Central memory CD4-positive, alpha-beta T cell (primary cell): ENCODE measurements around the gene NAA38.

Source experiments
- DNase-seq: peaks from one replicate; pipeline ENCODE4 v3.0.0; 2022

NAA38 gene

DNA sequence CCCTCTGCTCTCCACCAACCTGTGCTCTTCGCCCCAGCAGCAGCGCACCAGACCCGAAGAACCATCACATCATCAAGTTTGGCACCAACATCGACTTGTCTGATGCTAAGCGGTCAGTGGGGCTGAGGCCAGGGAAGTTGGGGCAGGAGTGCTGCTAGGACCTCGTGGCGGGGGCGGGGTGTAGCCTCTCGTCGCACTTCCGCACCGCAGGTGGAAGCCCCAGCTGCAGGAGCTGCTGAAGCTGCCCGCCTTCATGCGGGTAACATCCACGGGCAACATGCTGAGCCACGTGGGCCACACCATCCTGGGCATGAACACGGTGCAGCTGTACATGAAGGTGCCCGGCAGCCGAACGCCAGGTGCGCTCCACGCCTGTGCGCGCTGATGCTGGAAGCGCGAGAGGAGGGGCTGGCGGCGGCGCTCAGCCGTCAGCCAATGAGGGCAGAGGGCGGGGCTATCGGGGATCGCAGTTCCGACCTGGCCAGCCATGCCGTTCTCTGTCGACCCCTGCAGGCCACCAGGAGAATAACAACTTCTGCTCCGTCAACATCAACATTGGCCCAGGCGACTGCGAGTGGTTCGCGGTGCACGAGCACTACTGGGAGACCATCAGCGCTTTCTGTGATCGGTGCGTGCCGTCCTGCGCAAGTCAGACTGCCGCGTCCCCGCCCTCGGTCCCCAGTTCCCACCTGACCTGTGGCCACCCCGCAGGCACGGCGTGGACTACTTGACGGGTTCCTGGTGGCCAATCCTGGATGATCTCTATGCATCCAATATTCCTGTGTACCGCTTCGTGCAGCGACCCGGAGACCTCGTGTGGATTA, 5.7 kb downstream of the NAA38 start:
- peak; percentile 94 for DNase-seq

GRCh38 chr17:7850701-7851437, 6.5 kb downstream of the NAA38 start:
- no peak for DNase-seq

- no peak for DNase-seq
Measured at GRCh38 chr17:7849751-7850504, 7.4 kb downstream of the NAA38 start.

DNA sequence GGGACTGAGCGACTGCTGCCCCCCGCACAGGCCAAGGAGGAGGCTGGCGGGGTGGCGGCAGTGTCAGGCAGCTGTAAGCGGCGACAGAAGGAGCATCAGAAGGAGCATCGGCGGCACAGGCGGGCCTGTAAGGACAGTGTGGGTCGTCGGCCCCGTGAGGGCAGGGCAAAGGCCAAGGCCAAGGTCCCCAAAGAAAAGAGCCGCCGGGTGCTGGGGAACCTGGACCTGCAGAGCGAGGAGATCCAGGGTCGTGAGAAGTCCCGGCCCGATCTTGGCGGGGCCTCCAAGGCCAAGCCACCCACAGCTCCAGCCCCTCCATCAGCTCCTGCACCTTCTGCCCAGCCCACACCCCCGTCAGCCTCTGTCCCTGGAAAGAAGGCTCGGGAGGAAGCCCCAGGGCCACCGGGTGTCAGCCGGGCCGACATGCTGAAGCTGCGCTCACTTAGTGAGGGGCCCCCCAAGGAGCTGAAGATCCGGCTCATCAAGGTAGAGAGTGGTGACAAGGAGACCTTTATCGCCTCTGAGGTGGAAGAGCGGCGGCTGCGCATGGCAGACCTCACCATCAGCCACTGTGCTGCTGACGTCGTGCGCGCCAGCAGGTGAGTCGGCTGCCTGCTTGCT, 8.1 kb downstream of the NAA38 start:
- no peak for DNase-seq

DNA sequence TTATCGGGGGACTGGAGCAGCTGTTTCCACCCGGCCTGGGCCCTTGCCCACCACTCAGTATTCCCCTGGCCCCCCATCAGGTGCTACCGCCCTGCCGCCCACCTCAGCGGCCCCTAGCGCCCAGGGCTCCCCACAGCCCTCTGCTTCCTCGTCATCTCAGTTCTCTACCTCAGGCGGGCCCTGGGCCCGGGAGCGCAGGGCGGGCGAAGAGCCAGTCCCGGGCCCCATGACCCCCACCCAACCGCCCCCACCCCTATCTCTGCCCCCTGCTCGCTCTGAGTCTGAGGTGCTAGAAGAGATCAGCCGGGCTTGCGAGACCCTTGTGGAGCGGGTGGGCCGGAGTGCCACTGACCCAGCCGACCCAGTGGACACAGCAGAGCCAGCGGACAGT, 8.6 kb downstream of the NAA38 start:
- no peak for DNase-seq

DNA sequence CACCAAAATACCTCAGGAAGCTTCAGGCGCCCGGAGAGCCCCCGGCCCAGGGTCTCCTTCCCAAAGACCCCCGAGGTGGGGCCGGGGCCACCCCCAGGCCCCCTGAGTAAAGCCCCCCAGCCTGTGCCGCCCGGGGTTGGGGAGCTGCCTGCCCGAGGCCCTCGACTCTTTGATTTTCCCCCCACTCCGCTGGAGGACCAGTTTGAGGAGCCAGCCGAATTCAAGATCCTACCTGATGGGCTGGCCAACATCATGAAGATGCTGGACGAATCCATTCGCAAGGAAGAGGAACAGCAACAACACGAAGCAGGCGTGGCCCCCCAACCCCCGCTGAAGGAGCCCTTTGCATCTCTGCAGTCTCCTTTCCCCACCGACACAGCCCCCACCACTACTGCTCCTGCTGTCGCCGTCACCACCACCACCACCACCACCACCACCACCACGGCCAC, 9.2 kb downstream of the NAA38 start:
- no peak for DNase-seq

DNA sequence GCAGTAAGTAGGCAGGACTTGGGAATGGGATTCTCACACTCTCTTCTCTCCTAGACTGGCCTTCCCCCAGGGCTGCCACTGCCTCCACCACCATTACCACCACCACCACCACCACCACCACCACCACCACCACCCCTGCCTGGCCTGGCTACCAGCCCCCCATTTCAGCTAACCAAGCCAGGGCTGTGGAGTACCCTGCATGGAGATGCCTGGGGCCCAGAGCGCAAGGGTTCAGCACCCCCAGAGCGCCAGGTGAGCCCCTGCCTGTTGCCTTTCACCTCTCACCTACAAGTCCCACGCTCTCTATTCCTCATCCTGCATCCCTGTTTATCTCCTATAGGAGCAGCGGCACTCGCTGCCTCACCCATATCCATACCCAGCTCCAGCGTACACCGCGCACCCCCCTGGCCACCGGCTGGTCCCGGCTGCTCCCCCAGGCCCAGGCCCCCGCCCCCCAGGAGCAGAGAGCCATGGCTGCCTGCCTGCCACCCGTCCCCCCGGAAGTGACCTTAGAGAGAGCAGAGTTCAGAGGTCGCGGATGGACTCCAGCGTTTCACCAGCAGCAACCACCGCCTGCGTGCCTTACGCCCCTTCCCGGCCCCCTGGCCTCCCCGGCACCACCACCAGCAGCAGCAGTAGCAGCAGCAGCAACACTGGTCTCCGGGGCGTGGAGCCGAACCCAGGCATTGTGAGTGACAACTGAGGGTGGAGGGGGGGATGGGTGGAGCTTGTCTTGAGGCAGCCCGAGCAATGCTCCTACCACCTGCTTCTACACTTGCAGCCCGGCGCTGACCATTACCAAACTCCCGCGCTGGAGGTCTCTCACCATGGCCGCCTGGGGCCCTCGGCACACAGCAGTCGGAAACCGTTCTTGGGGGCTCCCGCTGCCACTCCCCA, 10.3 kb downstream of the NAA38 start:
- no peak for DNase-seq

GRCh38 chr17:7846063-7846735, 11.2 kb downstream of the NAA38 start:
- DNase-seq = no peak

GRCh38 chr17:7845359-7846062, 11.8 kb downstream of the NAA38 start:
- no peak for DNase-seq

DNA sequence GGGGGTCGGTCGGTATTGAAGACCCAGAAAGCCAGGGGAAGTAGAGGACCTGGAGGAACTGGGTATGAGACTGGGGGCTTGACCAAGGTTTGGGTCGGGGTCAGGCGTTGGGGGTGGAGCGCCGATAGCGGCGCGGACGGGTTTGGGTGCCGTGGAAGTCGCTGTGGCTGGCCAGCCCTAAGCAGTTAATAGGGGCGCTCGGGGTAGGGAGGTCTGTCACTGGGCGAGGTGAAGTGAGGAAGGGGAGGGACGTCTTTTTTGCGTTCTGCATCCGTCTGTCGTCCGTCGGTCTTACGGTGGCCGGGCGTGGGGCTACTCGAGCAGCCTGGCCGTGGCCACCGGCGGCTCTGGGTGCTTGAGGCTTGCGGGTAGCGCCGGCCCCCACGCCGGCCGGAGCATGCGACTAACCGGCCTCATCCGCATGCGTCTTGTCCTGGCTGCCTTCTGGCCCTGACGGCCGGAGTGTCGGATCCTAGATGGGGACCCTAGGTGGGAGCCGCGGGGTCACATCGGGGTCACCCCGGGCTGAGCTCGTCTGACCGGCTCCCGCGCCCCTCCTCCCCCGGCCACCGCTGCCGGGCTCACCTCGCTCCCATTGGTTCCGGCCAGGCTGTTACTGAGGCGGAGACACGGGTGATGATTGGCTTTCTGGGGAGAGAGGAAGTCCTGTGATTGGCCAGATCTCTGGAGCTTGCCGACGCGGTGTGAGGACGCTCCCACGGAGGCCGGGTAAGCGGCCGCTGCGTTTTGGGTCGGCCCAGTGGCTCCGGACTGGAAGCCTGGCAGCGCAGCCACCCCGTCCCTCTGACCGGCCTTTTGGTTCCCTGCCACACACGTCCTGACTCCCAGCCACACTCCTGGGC, 12.8 kb downstream of the NAA38 start:
- peak; percentile 84 for DNase-seq

GRCh38 chr17:7843536-7844291, 13.6 kb downstream of the NAA38 start:
- peak; percentile 93 for DNase-seq

DNA sequence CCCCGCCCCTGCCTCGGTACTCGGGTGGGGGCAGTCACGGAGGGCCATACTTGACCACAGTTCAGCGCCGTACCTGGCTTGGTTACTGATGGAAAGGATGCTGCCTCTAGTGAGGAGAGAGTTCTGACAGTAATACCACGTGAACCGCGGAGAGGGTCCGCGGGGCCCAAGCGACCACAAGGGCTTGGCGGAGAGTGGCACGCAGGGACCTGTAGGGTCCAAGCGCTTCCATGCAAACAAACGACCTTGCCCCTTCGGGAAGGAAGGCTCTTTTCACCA, 14.2 kb downstream of the NAA38 start:
- DNase-seq = no peak

DNA sequence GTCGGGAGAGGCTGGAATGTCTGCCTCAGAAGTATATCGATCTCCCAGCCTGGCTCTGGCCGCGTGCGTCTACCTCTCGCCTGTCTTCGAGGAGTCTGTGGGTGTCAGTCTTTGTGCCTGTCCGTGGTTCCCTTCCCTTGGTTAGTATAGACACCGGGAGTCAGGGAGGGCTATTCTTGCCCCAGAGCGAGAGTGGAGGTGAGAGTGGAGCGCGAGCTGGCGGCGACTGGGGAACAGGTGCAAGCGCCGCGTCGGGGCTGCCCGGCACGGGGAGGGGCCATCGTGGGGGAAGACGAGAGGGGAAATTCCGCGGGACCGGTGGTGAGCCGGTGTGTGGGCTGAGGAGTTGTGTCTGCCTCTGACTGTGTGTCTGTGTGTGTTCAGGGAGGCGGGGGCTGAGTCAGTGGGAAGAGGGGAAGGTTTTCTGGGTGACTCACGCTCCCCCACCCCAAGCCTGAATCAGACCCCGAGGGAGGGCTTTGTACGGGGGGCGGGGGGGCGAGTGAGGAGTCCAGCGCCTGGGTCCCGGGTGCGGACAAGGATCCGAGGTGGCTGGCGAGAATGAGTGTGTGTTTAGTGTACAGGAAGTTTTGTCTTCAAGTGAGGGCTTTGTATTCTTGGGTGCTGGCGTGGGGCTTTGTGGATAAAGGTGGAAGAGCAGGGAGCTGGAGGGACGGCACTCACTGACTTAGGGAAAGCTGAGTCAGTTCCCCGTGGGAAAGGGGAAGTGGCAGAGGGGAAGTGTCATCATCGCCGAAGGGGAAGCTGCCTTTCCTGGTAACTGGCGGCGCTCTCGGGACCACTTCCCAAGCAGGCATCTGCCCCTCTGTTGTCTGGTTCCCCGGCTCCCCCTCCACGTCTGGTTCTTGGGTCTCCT, 14.7 kb downstream of the NAA38 start:
- DNase-seq = peak; percentile 98

DNA sequence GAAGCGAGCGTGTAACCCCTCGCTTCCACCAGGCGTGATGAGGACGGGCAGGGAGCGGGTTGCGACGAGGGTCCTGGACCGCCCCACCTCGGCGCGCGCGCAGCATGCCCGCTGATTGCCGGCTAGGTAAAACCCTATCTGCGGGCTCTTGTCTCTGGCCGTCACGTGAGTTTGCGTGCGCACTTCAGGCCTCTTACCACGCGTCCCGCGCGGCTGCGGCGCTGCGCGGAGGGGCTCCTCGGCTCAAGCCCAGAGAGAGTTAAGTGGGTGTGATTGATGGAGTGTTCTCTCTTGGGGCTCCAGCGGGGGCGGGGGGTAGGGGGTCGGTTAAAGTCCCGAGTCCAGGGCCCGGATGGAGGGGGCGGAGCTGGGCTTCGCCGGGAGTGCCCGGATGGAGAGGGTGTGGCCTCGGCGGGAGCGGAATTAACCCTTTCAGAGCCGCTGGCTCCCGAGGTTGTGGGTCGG, 15.4 kb downstream of the NAA38 start:
- peak; percentile 82 for DNase-seq

- DNase-seq = peak; percentile 94
Measured at GRCh38 chr17:7841396-7841914, 15.9 kb downstream of the NAA38 start.

DNA sequence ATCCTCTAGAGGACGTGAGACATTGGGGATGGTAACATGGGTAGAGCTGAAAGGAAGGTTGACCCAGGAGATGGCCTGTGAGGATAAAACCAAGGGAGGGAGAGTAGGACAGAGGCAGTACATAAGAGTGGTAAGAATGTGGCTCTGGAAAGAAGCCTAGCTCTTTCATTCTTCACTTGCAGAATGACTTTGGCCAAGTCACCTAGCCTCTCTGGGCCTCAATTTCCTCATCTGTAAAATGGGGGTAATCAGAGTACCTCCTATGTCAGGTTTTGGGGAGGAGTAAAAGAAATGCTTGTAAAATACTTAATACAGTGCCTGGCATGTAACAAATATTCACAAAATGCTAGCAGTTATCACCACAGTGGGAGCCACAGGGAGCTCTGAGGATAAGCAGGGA, 16.5 kb downstream of the NAA38 start:
- no peak for DNase-seq

DNA sequence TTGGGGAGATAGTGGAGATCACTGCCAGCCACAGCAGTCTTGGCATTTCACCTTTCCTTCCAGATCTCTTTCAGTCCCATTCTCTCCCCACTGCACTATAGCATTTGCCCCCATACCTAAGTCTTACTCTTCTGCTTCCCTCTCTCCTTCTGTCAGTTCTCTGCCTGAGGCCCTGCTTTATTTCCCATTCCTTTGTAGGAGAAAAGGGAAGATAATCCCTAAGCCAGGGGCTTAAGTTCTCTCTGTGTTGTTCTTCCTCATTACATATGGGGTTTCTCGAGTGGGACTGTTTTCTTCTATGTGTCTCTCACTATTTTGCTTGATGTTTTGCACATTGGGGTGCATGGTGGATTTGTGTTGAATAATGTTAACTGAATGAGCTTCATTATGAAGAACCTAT, 16.9 kb downstream of the NAA38 start:
- no peak for DNase-seq

- no peak for DNase-seq
Measured at GRCh38 chr17:7839876-7840261, 17.5 kb downstream of the NAA38 start.
